Skeletal muscle tissue (tissue), 4 donors: ENCODE data around the gene UHMK1. TPM values are rescaled to one million over a fixed set of nuclear protein-coding genes. Genes with fewer than 3 reads are reported as not detected.

ENCODE experiments used
- H3K27ac ChIP-seq: one replicate; pipeline ENCODE4 v1.7.0; 2013; ENCODE audit warnings: mild to moderate bottlenecking, low read depth, low read length, inconsistent platforms
- H3K27me3 ChIP-seq, 3 donors: one replicate each; pipeline ENCODE4 v1.7.0; 2013; ENCODE audit warnings: low read length in 3 of 3; ENCODE audit not compliant: control insufficient read depth in 3 of 3, insufficient read depth in 3 of 3
- H3K36me3 ChIP-seq, 3 donors: one replicate each; pipeline ENCODE4 v1.7.0; 2013; ENCODE audit warnings: low read length in 3 of 3; ENCODE audit not compliant: control insufficient read depth in 3 of 3, insufficient read depth in 3 of 3
- H3K4me1 ChIP-seq, 3 donors: one replicate each; pipeline ENCODE4 v1.7.0; 2013; ENCODE audit warnings: low read length in 3 of 3, mild to moderate bottlenecking in 3 of 3; ENCODE audit not compliant: control insufficient read depth in 3 of 3, insufficient read depth in 3 of 3
- H3K4me3 ChIP-seq, 3 donors: one replicate each; pipeline ENCODE4 v1.7.0; 2013; ENCODE audit warnings: low read length in 3 of 3
- H3K9ac ChIP-seq, 3 donors: one replicate each; pipeline ENCODE4 v1.7.0; 2013; ENCODE audit warnings: low read length in 3 of 3, mild to moderate bottlenecking in 3 of 3, moderate library complexity in 2 of 3, low read depth in 1 of 3
- H3K9me3 ChIP-seq, 3 donors: one replicate each; pipeline ENCODE4 v1.7.0; 2013; ENCODE audit warnings: low read length in 3 of 3; ENCODE audit not compliant: control insufficient read depth in 3 of 3
- total RNA-seq: library from RNA; depleted of rRNA; stranded (reverse); fragments of >200 nt; gene quantifications from one replicate; pipeline ENCODE4 v1.2.3, GENCODE V29; 2014
- donor health status: Osteomylitis.

Gene UHMK1
- total RNA-seq, 1 donor from 2014 or later: 36.0 TPM

GRCh38 chr1:162548170-162548569 is 50.6 kb downstream of the UHMK1 start:
- H3K4me3 ChIP-seq: no peak overlapping the region
- H3K27me3 ChIP-seq: no peaks in the 10 kb centered on the region
- no peak overlapping the region for H3K9ac ChIP-seq
- H3K27ac ChIP-seq: no peak overlapping the region
- H3K4me1 ChIP-seq: peaks cover 0 to 6% (median 5%) of the 10 kb centered on the region in 3 donors
- no peaks in the 10 kb centered on the region for H3K9me3 ChIP-seq
- no peaks in the 10 kb centered on the region for H3K36me3 ChIP-seq

GRCh38 chr1:162549001-162549400 is 51.4 kb downstream of the UHMK1 start:
- H3K27me3 ChIP-seq: no peaks in the 10 kb centered on the region
- no peak overlapping the region for H3K9ac ChIP-seq
- H3K4me3 ChIP-seq: no peak overlapping the region
- peaks cover 0 to 6% (median 5%) of the 10 kb centered on the region in 3 donors for H3K4me1 ChIP-seq
- no peaks in the 10 kb centered on the region for H3K9me3 ChIP-seq
- H3K27ac ChIP-seq: no peak overlapping the region
- H3K36me3 ChIP-seq: no peaks in the 10 kb centered on the region

GRCh38 chr1:162550925-162551324 is 53.3 kb downstream of the UHMK1 start:
- Histone ChIP-seq H3K9ac (no peak overlapping the region), H3K27me3 (no peaks in the 10 kb centered on the region), H3K4me1 (peaks cover 0 to 6% (median 5%) of the 10 kb centered on the region in 3 donors), H3K36me3 (no peaks in the 10 kb centered on the region), H3K4me3 (no peak overlapping the region), H3K27ac (no peak overlapping the region), H3K9me3 (no peaks in the 10 kb centered on the region)

GRCh38 chr1:162551969-162552683 is 54.5 kb downstream of the UHMK1 start:
- Histone ChIP-seq H3K9ac (no peak overlapping the region), H3K27me3 (no peaks in the 10 kb centered on the region), H3K27ac (no peak overlapping the region)

GRCh38 chr1:162552684-162553252 is 55.1 kb downstream of the UHMK1 start:
- peaks cover 0 to 6% (median 5%) of the 10 kb centered on the region in 3 donors for H3K4me1 ChIP-seq
- no peak overlapping the region for H3K9ac ChIP-seq
- H3K27me3 ChIP-seq: no peaks in the 10 kb centered on the region
- no peaks in the 10 kb centered on the region for H3K9me3 ChIP-seq
- H3K36me3 ChIP-seq: no peaks in the 10 kb centered on the region
- no peak overlapping the region for H3K4me3 ChIP-seq
- no peak overlapping the region for H3K27ac ChIP-seq

More at GRCh38 chr1:162551969-162552683, 54.5 kb downstream of the UHMK1 start:
- H3K9me3 ChIP-seq: no peaks in the 10 kb centered on the region
- no peak overlapping the region for H3K4me3 ChIP-seq
- no peaks in the 10 kb centered on the region for H3K36me3 ChIP-seq
- H3K4me1 ChIP-seq: peaks cover 0 to 6% (median 5%) of the 10 kb centered on the region in 3 donors

- H3K27me3 ChIP-seq: no peaks in the 10 kb centered on the region
- peak overlapping the region; percentile 36 for H3K27ac ChIP-seq
- no peaks in the 10 kb centered on the region for H3K36me3 ChIP-seq
- peaks cover 0 to 6% (median 3%) of the 10 kb centered on the region in 3 donors for H3K4me1 ChIP-seq
- no peak overlapping the region for H3K9ac ChIP-seq
- no peak overlapping the region for H3K4me3 ChIP-seq
- H3K9me3 ChIP-seq: no peaks in the 10 kb centered on the region
Measured at GRCh38 chr1:162554258-162554657, 56.6 kb downstream of the UHMK1 start.

GRCh38 chr1:162557536-162557935 is 59.9 kb downstream of the UHMK1 start:
- Histone ChIP-seq H3K27me3 (no peaks in the 10 kb centered on the region), H3K36me3 (no peaks in the 10 kb centered on the region), H3K27ac (no peak overlapping the region), H3K4me3 (no peak overlapping the region), H3K9ac (no peak overlapping the region), H3K9me3 (no peaks in the 10 kb centered on the region), H3K4me1 (peaks cover 10 to 17% (median 13%) of the 10 kb centered on the region in 3 donors)

- Histone ChIP-seq H3K9ac (peak overlapping the region; percentile 77 to 94 (median 89)), H3K4me3 (peak overlapping the region; percentile 72 to 90 (median 88)), H3K9me3 (no peaks in the 10 kb centered on the region), H3K36me3 (no peaks in the 10 kb centered on the region), H3K27ac (peak overlapping the region; percentile 92), H3K4me1 (peaks cover 12 to 19% (median 15%) of the 10 kb centered on the region in 3 donors), H3K27me3 (no peaks in the 10 kb centered on the region)
Measured at GRCh38 chr1:162560303-162561036, 62.9 kb downstream of the UHMK1 start.

GRCh38 chr1:162561037-162561615 is 63.5 kb downstream of the UHMK1 start:
- H3K4me1 ChIP-seq: peaks cover 12 to 19% (median 16%) of the 10 kb centered on the region in 3 donors
- no peaks in the 10 kb centered on the region for H3K9me3 ChIP-seq
- no peaks in the 10 kb centered on the region for H3K27me3 ChIP-seq
- H3K27ac ChIP-seq: peak overlapping the region; percentile 92
- peak overlapping the region; percentile 72 to 90 (median 88) for H3K4me3 ChIP-seq
- peak overlapping the region; percentile 89 to 94 (median 94) for H3K9ac ChIP-seq
- H3K36me3 ChIP-seq: peaks cover 0 to 3% (median 0%) of the 10 kb centered on the region in 3 donors
